HCT116 (cell line): ENCODE measurements around the gene IZUMO4. TPM values are rescaled to one million over a fixed set of nuclear protein-coding genes. Genes with fewer than 3 reads are reported as not detected.

Source experiments
- ATAC-seq: fragments of 200-7000 bp; cut with Tn5 transposase; 2 replicates; pipeline ENCODE4 v1.9.1; 2020; ENCODE audit warnings: mild to moderate bottlenecking, moderate library complexity
- BruUV-seq: library from RNA; stranded (reverse); fragments of 400-500 nt; replicated peaks from 2 replicates; lab custom pipeline; 2021; lab: Mats Ljungman, UMichigan
- CTCF ChIA-PET: fragments of 300-600 bp; sonication (Branson Sonifier 250); formaldehyde crosslinking; loops from one replicate; lab custom pipeline; 2021; ENCODE audit warnings: antibody characterized with exemption; lab: Charles Lee
- POLR2A ChIA-PET: fragments of 300-600, 350-600 bp; sonication (Branson Sonifier 250); formaldehyde crosslinking; loops from one replicate; lab custom pipeline; 2021; ENCODE audit warnings: antibody characterized with exemption; lab: Charles Lee
- RAD21 ChIA-PET, 2 experiments: fragments of 300-600 bp; sonication (Branson Sonifier 250); formaldehyde crosslinking; loops; one replicate each; lab custom pipeline; 2023; ENCODE audit warnings: low total read pairs in 2 of 2; ENCODE audit not compliant: uncharacterized antibody in 2 of 2, unreplicated experiment in 2 of 2, low non-redundant PET in 1 of 2; lab: Charles Lee
- DNase-seq: peaks from one replicate; pipeline ENCODE4 v3.0.0-alpha.2; 2010; ENCODE audit warnings: low read depth, low spot score
- H2AFZ ChIP-seq: fragments of 200-600 bp; shearing (Covaris generic), sonication (generic); 2 replicates; pipeline ENCODE4 v1.6.1; 2017; ENCODE audit warnings: low read depth, mixed run types, mixed read lengths, antibody characterized with exemption, low read length; ENCODE audit not compliant: poor library complexity, severe bottlenecking
- H3K27ac ChIP-seq: 2 replicates; pipeline ENCODE4 v1.5.1; 2012; ENCODE audit warnings: low read depth, low read length
- H3K27me3 ChIP-seq: fragments of 200-600 bp; sonication (generic); 2 replicates; pipeline ENCODE4 v1.6.1; 2016; ENCODE audit warnings: mixed run types, low read length, mixed read lengths; ENCODE audit not compliant: insufficient read depth
- H3K36me3 ChIP-seq, 2 experiments: fragments of 200-500 bp in 1 of 2; fragments of 200-600 bp in 1 of 2; sonication (Bioruptor generic) in 1 of 2; sonication (generic) in 1 of 2; 2 replicates each; pipeline versions ENCODE4 v1.5.1 to v1.6.1; 2014 to 2016; ENCODE audit warnings: low read length in 2 of 2, inconsistent platforms in 1 of 2, mixed read lengths in 1 of 2, mixed run types in 1 of 2; ENCODE audit not compliant: insufficient read depth in 2 of 2, control insufficient read depth in 1 of 2
- H3K4me1 ChIP-seq, 2 experiments: fragments of 200-600 bp in 1 of 2; sonication (generic) in 1 of 2; 2 replicates each; pipeline versions ENCODE4 v1.5.1 to v1.6.1; 2012 to 2017; ENCODE audit warnings: low read length in 2 of 2, inconsistent platforms in 1 of 2, mild to moderate bottlenecking in 1 of 2, mixed read lengths in 1 of 2, mixed run types in 1 of 2, moderate library complexity in 1 of 2; ENCODE audit not compliant: insufficient read depth in 2 of 2, control insufficient read depth in 1 of 2
- H3K4me2 ChIP-seq: fragments of 200-600 bp; sonication (generic); 2 replicates; pipeline ENCODE4 v1.6.1; 2017; ENCODE audit warnings: mixed run types, low read length, mixed read lengths
- H3K4me3 ChIP-seq, 2 experiments: fragments of 200-600 bp in 1 of 2; sonication (generic) in 1 of 2; replicated peaks in 1 of 2; 2 replicates each; pipeline ENCODE4 v1.5.1; 2011 to 2016; ENCODE audit warnings: low read length in 2 of 2, control low read depth in 1 of 2, low read depth in 1 of 2, mild to moderate bottlenecking in 1 of 2, mixed read lengths in 1 of 2, mixed run types in 1 of 2
- H3K79me2 ChIP-seq: fragments of 200-600 bp; sonication (generic); 2 replicates; pipeline ENCODE4 v1.6.1; 2017; ENCODE audit warnings: mild to moderate bottlenecking, mixed run types, low read length, moderate library complexity, mixed read lengths; ENCODE audit not compliant: insufficient read depth
- H3K9ac ChIP-seq: fragments of 200-600 bp; sonication (generic); 2 replicates; pipeline ENCODE4 v1.6.1; 2016; ENCODE audit warnings: low read length, mixed read lengths
- H3K9me2 ChIP-seq: fragments of 200-600 bp; sonication (generic), shearing (Covaris generic); 2 replicates; pipeline ENCODE4 v1.6.1; 2017; ENCODE audit warnings: mixed run types, mild to moderate bottlenecking, moderate library complexity; ENCODE audit not compliant: insufficient read depth
- H3K9me3 ChIP-seq, 2 experiments: fragments of 200-500 bp in 1 of 2; fragments of 200-600 bp in 1 of 2; sonication (Bioruptor generic) in 1 of 2; sonication (generic) in 1 of 2; 2 replicates each; pipeline ENCODE4 v1.6.1; 2014 to 2017; ENCODE audit warnings: low read length in 2 of 2, mixed read lengths in 2 of 2, inconsistent platforms in 1 of 2, low read depth in 1 of 2, mild to moderate bottlenecking in 1 of 2, mixed run types in 1 of 2, moderate library complexity in 1 of 2; ENCODE audit not compliant: control insufficient read depth in 1 of 2, insufficient read depth in 1 of 2
- H4K20me1 ChIP-seq: fragments of 200-600 bp; sonication (generic), shearing (Covaris generic); 2 replicates; pipeline ENCODE4 v1.6.1; 2017; ENCODE audit warnings: mixed run types, mild to moderate bottlenecking, moderate library complexity; ENCODE audit not compliant: insufficient read depth
- ATF3 ChIP-seq: IDR thresholded peaks from 2 replicates; pipeline ENCODE4 v1.6.1; 2012
- CBX3 ChIP-seq: IDR thresholded peaks from 2 replicates; pipeline ENCODE4 v1.6.1; 2012; ENCODE audit warnings: low read depth
- ELF1 ChIP-seq: IDR thresholded peaks from 2 replicates; pipeline ENCODE4 v1.6.1; 2012; ENCODE audit warnings: low read depth, borderline replicate concordance
- EZH2 ChIP-seq: fragments of 200-600 bp; sonication (generic); IDR thresholded peaks from 2 replicates; pipeline ENCODE4 v1.6.1; 2017; ENCODE audit warnings: antibody characterized with exemption, mixed run types
- FOSL1 ChIP-seq: IDR thresholded peaks from 2 replicates; pipeline ENCODE4 v1.6.1; 2012; ENCODE audit warnings: low read depth
- MAX ChIP-seq: IDR thresholded peaks from 2 replicates; pipeline ENCODE4 v1.6.1; 2012
- POLR2AphosphoS5 ChIP-seq: IDR thresholded peaks from 2 replicates; pipeline ENCODE4 v1.6.1; 2011; ENCODE audit warnings: mild to moderate bottlenecking, low read depth, low read length, moderate library complexity
- RAD21 ChIP-seq: IDR thresholded peaks from 2 replicates; pipeline ENCODE4 v1.6.1; 2012; ENCODE audit warnings: low read depth, mild to moderate bottlenecking
- REST ChIP-seq: IDR thresholded peaks from 2 replicates; pipeline ENCODE4 v1.6.1; 2012; ENCODE audit warnings: low read depth
- SIN3A ChIP-seq: IDR thresholded peaks from 2 replicates; pipeline ENCODE4 v1.6.1; 2012; ENCODE audit warnings: low read depth
- SP1 ChIP-seq: IDR thresholded peaks from 2 replicates; pipeline ENCODE4 v1.6.1; 2012; ENCODE audit warnings: low read depth
- SRF ChIP-seq: IDR thresholded peaks from 2 replicates; pipeline ENCODE4 v1.6.1; 2012; ENCODE audit warnings: low read depth
- YY1 ChIP-seq: IDR thresholded peaks from 2 replicates; pipeline ENCODE4 v1.6.1; 2011; ENCODE audit warnings: low read length, low read depth, moderate library complexity, mild to moderate bottlenecking; ENCODE audit not compliant: insufficient replicate concordance; ENCODE audit errors: extremely low read depth
- ZFX ChIP-seq: fragments of 450-650 bp; IDR thresholded peaks from 2 replicates; pipeline ENCODE4 v1.6.1; 2017
- intact Hi-C: fragments of 100-400 bp; cut with micrococcal nuclease; formaldehyde crosslinking; loops from 2 replicates; pipeline ENCODE4 v1.10.0; 2022
- total RNA-seq: library from RNA; stranded (reverse); gene quantifications from one replicate; pipeline ENCODE4 v1.2.1, GENCODE V29; 2021; ENCODE audit not compliant: unreplicated experiment

The IZUMO4 gene
- total RNA-seq, 1 experiment from 2014 or later: 6.1 TPM

GRCh38 chr19:2072757-2073551 is 23.8 kb upstream of the IZUMO4 start:
- intact Hi-C loops: no loop called here
- Histone ChIP-seq H3K9me2 (no peaks in the 10 kb centered on the region), H3K27me3 (no peaks in the 10 kb centered on the region), H3K27ac (no peak overlapping the region), H3K79me2 (no peaks in the 10 kb centered on the region), H4K20me1 (no peaks in the 10 kb centered on the region), H3K4me1 (peaks cover 7 to 12% of the 10 kb centered on the region in 2 experiments), H3K4me3 (no peak overlapping the region), H3K4me2 (no peak overlapping the region), H3K36me3 (peaks cover 3 to 4% of the 10 kb centered on the region in 2 experiments; a peak in 2 of 4 replicates), H3K9ac (no peak overlapping the region), H2AFZ (no peak overlapping the region), H3K9me3 (no peaks in the 10 kb centered on the region)
- ATAC-seq (no peak), DNase-seq (no peak)
- TF ChIP-seq ZFX (no peak), ELF1 (no peak), SP1 (no peak), SRF (no peak), FOSL1 (no peak), SIN3A (no peak), EZH2 (no peak), POLR2AphosphoS5 (no peak), RAD21 (no peak), CBX3 (no peak), YY1 (no peak), ATF3 (no peak), REST (no peak), MAX (no peak)
- no TSS peak for BruUV-seq
- ChIA-PET CTCF (interaction anchor here (0.6 to 1.1 kb wide), 2 partner anchors 20 to 53 kb away, joined by 4 to 5 read pairs; no protein-coding TSS in a partner anchor), RAD21 (no interaction called here), POLR2A (interaction anchor here (0.6 kb wide), 1 partner anchor 19 kb away, joined by 3 read pairs; no protein-coding TSS in a partner anchor)
